GM06990 (cell line): Measurements from ENCODE around the gene OSBPL10.

Source experiments
- DNase-seq: peaks from one replicate; pipeline ENCODE4 v3.0.0-alpha.2; 2011; ENCODE audit not compliant: insufficient read length; ENCODE audit errors: extremely low read depth
- H3K27me3 ChIP-seq: replicated peaks from 2 replicates; pipeline ENCODE4 v1.6.0; 2011; ENCODE audit warnings: low read length; ENCODE audit not compliant: control insufficient read depth, insufficient read depth
- H3K36me3 ChIP-seq: 2 replicates; pipeline ENCODE4 v1.5.1; 2011; ENCODE audit warnings: low read length; ENCODE audit not compliant: control insufficient read depth, insufficient read depth
- H3K4me3 ChIP-seq: replicated peaks from 2 replicates; pipeline ENCODE4 v1.5.1; 2011; ENCODE audit warnings: low read depth, mild to moderate bottlenecking, control low read depth, low read length
- TF ChIP-seq, protein P1 (sequence below): IDR thresholded peaks from 2 replicates; pipeline ENCODE4 v1.5.1; 2011; ENCODE audit warnings: low read length, control low read depth, mild to moderate bottlenecking, inconsistent platforms; ENCODE audit not compliant: insufficient read depth, poor library complexity, severe bottlenecking

OSBPL10 gene

DNA sequence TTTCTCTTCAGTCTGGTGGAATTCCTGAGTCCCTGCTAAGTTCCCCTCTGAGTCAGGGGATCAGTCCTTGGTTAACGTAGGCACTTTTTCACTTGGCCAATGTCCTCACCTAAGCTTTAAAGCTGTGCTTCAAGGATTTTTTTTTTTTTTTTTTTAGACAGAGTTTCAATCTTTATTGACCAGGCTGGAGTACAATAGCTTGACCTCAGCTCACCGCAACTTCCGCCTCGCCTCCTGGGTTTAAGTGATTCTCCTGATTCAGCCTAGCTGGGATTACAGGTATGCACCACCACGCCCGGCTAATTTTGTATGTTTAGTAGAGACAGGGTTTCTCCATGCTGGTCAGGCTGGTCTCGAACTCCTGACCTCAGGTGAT is 228.0 kb downstream of the OSBPL10 start:
- DNase-seq: no peak
- H3K36me3 ChIP-seq: no peaks in the 10 kb centered on the region

DNA sequence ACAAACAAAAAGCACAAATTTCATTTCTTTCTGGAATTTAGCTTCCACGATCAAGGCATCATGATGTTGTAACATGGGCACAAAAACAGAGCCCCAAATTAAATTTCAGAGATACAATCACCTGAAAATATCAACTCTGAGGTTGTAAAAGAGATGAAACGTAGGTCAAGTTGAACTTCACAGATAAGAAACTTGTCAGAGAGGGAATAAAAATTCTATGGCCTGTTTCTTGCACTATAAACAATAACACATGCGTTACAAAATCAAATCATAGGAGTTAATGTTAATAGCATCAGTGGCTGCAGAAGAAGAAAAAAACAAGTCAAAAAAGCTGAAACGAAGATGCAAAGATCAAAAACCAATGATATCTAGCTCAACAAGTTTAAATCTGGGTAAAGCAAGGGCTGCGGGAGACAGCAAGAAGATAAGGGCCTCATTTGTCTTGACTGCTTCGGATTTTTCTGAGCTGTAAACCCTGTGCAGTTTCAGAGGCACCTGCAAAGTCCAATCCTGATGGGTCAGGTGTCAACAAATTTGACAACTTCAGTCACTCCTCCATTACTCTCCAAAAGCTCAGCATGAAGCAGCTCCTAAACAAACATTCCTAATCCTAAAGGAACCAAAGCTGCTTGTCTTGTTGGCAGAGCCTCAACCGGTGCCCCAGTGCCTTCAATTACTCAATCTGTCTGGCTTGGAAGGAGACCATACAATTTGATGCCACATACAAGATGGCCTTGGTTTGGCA is 228.6 kb downstream of the OSBPL10 start:
- no peak overlapping the region for H3K4me3 ChIP-seq
- peaks cover 2% of the 10 kb centered on the region; the same call in 1 of the 2 replicates for H3K27me3 ChIP-seq
- DNase-seq: no peak
- TF ChIP-seq, protein P1, sequence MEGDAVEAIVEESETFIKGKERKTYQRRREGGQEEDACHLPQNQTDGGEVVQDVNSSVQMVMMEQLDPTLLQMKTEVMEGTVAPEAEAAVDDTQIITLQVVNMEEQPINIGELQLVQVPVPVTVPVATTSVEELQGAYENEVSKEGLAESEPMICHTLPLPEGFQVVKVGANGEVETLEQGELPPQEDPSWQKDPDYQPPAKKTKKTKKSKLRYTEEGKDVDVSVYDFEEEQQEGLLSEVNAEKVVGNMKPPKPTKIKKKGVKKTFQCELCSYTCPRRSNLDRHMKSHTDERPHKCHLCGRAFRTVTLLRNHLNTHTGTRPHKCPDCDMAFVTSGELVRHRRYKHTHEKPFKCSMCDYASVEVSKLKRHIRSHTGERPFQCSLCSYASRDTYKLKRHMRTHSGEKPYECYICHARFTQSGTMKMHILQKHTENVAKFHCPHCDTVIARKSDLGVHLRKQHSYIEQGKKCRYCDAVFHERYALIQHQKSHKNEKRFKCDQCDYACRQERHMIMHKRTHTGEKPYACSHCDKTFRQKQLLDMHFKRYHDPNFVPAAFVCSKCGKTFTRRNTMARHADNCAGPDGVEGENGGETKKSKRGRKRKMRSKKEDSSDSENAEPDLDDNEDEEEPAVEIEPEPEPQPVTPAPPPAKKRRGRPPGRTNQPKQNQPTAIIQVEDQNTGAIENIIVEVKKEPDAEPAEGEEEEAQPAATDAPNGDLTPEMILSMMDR: no peak
- H3K36me3 ChIP-seq: no peaks in the 10 kb centered on the region

More for the DNA sequence above, 228.0 kb downstream of the OSBPL10 start:
- TF ChIP-seq, protein P1: no peak
- H3K4me3 ChIP-seq: no peak overlapping the region
- H3K27me3 ChIP-seq: peaks cover 2% of the 10 kb centered on the region; the same call in 1 of the 2 replicates

DNA sequence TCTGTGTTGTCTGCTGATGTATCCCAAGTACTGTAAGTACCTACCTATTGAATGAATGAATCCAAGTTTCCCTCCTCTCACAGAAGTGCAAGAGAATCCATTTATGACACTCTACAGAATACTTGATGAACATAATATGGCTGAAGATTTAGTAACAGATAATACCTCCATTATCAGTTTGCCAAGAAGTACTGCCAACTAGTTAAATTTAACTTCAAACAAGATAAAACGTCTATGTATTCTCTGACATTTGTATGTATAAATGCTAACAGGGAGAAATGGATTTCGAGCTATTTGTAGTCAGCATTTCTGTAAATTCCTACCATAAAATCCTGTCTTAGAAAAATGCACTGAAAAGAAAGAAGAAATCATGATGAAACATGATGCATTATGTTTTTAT is 230.7 kb downstream of the OSBPL10 start:
- TF ChIP-seq, protein P1: no peak
- Histone ChIP-seq H3K36me3 (no peaks in the 10 kb centered on the region), H3K4me3 (no peak overlapping the region), H3K27me3 (peaks cover 2% of the 10 kb centered on the region; the same call in 1 of the 2 replicates)
- no peak for DNase-seq

DNA sequence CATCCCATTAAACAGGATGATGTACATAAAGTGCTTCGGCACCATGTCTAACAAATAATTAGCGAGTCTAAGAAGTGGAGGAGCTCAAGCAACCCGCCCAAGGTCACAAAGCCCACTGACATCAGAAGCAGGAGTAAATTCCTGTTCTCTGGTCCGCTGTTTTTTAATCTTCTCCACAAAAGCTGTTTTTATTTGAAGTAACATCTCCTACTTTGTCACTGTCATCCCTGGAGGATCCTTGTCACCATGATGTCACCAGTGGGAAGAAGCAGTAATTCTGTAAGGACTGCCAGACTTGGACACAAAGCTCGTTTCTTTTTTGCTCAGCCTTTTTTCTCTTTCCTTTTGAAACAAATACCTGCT is 232.1 kb downstream of the OSBPL10 start:
- TF ChIP-seq, protein P1: no peak
- Histone ChIP-seq H3K36me3 (no peaks in the 10 kb centered on the region), H3K27me3 (peaks cover 2% of the 10 kb centered on the region; the same call in 1 of the 2 replicates), H3K4me3 (no peak overlapping the region)
- DNase-seq: no peak

DNA sequence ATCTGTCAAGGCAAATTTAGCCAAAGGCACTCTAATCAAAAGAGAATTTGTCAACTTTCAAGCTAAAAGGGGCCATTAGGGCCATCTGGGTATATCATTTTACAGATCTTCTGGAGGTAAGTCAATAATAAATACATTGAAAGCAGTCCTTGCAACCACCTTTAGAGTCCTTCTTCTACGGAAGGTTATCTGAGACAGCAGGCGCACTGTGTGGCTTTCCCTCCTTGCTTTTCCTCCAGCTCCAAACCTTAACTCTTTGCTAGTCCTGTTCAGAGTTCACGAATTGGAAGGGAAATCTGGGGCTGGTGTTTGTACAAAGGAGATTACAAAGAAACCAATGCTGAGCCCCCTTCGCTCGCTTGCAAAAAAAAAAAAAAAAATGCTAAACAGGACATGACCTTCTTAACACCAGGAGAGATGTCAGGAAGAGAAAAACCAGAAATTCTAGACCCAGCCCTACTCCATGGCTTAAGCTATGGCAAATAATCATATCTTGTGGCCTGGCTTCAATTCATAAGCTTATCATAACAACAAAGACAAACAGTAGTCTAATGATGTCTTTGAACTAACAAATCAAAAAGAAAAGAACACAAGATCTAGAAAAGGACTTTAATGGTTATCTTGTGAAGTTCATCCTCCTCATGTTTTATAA is 232.7 kb downstream of the OSBPL10 start:
- H3K36me3 ChIP-seq: no peaks in the 10 kb centered on the region
- DNase-seq: no peak
- TF ChIP-seq, protein P1: no peak
- no peak overlapping the region for H3K4me3 ChIP-seq
- H3K27me3 ChIP-seq: peaks cover 2% of the 10 kb centered on the region; the same call in 1 of the 2 replicates
